Body of pancreas (tissue), 4 donors: ENCODE data around the gene GFRA1.

Experiments used
- POLR2A ChIP-seq, 3 donors: fragments of 450-650 bp; IDR thresholded peaks; one replicate each; pipeline ENCODE4 v1.6.1; 2016; ENCODE audit warnings: antibody characterized with exemption in 3 of 3, mild to moderate bottlenecking in 2 of 3
- TF ChIP-seq, protein P1 (sequence below), 7 experiments: fragments of 450-650 bp in 4 of 7; fragments of 200-600 bp in 3 of 7; sonication (generic) in 3 of 7; IDR thresholded peaks; one replicate each; pipeline ENCODE4 v1.5.1; 2016 to 2019; ENCODE audit warnings: antibody characterized with exemption in 7 of 7

DNA sequence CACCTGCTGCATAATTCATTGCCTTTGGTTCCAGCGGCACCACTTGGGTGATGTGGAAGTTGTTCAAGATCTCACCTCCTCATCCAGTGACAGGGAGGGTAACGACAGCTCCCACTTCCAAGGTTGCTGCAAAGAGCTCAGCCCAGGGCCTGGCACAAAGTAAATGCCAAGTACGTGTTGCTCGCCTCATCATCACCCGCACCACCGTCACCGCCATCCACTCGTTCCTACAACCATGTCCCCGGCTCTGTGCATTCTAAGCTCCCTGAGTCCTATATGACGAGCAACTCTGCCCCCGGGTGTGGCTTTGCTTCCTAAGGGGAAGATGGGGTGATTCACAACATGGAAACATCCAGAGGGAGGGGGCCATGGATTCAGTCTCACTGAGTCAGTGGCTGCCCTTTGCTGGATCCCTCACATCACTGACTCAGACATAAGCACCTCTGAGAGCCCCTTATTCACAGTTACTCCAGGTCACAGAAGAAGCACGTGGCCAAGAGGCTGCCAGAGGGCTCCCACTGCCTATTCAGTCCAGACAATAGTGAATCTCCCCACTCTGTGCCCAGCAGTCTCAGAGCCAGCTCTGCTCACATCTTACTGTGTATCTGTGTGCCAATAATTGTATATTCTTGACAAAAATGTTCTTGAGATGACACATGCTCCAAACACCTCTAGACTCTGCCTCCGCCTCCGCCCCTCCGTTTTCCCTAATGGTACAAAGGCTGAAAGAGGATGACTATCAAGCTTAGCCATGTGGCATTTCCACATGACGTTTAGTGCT, 159.1 kb downstream of the GFRA1 start:
- TF ChIP-seq, protein P1, sequence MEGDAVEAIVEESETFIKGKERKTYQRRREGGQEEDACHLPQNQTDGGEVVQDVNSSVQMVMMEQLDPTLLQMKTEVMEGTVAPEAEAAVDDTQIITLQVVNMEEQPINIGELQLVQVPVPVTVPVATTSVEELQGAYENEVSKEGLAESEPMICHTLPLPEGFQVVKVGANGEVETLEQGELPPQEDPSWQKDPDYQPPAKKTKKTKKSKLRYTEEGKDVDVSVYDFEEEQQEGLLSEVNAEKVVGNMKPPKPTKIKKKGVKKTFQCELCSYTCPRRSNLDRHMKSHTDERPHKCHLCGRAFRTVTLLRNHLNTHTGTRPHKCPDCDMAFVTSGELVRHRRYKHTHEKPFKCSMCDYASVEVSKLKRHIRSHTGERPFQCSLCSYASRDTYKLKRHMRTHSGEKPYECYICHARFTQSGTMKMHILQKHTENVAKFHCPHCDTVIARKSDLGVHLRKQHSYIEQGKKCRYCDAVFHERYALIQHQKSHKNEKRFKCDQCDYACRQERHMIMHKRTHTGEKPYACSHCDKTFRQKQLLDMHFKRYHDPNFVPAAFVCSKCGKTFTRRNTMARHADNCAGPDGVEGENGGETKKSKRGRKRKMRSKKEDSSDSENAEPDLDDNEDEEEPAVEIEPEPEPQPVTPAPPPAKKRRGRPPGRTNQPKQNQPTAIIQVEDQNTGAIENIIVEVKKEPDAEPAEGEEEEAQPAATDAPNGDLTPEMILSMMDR (IDR thresholded peaks at IDR 0.05) = no peak
- TF ChIP-seq POLR2A (IDR thresholded peaks at IDR 0.05) = no peak
